ENCODE measurements around the gene OR52N5. TPM values are rescaled to one million over a fixed set of nuclear protein-coding genes. Genes with fewer than 3 reads are reported as not detected.

Gene OR52N5
- total RNA-seq (under 1 TPM in 1 of 7 donors, not detected in 6; 0.11 TPM), polyA plus RNA-seq (not detected)
- long read RNA-seq, donor 1: 0 reads
- long read RNA-seq, donor 2: 0 reads
- long read RNA-seq, donor 3: 0 reads

DNA sequence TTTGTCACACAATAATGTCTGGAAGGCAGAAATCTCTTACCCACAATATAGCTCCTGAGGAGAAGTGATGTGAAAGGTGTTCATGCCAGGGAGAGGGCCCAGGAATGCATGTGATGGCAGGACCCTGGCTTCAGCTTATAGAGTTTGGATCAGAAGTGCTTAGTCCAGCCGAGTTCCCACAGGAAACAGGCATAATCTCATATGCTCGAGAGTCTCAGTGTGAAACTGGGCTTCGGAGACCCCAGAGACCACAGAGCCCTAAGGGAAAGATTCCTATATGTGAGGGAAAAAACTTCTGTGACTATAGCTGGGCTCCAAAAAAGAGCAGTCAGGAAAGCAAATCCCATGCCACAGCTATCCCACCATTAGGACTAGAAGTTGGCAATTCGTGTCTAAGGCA is at the start of gene OR52N5:
OR52N5 (minus strand) TSS at position 101 of the 400 bp plus-strand sequence. CDS start 4,721 bp downstream, outside the sequence.
- intact Hi-C loops (cut with DNase I): no loop called here
- H3K4me3 ChIP-seq: no peak within 1 kb of the TSS
- H3K9me3 ChIP-seq: no peaks in the 10 kb centered on the region
- H3K36me3 ChIP-seq: no peaks in the 10 kb centered on the region
- no peak within 1 kb of the TSS for H3K27ac ChIP-seq
- no peaks in the 10 kb centered on the region for H3K27me3 ChIP-seq
- no peak for DNase-seq
- TF ChIP-seq POLR2A (IDR thresholded peaks at IDR 0.05) (no peak), EP300 (IDR thresholded peaks at IDR 0.05) (no peak)
- TF ChIP-seq, protein P1, sequence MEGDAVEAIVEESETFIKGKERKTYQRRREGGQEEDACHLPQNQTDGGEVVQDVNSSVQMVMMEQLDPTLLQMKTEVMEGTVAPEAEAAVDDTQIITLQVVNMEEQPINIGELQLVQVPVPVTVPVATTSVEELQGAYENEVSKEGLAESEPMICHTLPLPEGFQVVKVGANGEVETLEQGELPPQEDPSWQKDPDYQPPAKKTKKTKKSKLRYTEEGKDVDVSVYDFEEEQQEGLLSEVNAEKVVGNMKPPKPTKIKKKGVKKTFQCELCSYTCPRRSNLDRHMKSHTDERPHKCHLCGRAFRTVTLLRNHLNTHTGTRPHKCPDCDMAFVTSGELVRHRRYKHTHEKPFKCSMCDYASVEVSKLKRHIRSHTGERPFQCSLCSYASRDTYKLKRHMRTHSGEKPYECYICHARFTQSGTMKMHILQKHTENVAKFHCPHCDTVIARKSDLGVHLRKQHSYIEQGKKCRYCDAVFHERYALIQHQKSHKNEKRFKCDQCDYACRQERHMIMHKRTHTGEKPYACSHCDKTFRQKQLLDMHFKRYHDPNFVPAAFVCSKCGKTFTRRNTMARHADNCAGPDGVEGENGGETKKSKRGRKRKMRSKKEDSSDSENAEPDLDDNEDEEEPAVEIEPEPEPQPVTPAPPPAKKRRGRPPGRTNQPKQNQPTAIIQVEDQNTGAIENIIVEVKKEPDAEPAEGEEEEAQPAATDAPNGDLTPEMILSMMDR (IDR thresholded peaks at IDR 0.05): no peak
- no peaks in the 10 kb centered on the region for H3K4me1 ChIP-seq (ENCODE audit: insufficient read depth)
- 37 to 43% (median 40%) methylated on average over 4 of the region's 4 CpGs for WGBS, 3 donors

DNA sequence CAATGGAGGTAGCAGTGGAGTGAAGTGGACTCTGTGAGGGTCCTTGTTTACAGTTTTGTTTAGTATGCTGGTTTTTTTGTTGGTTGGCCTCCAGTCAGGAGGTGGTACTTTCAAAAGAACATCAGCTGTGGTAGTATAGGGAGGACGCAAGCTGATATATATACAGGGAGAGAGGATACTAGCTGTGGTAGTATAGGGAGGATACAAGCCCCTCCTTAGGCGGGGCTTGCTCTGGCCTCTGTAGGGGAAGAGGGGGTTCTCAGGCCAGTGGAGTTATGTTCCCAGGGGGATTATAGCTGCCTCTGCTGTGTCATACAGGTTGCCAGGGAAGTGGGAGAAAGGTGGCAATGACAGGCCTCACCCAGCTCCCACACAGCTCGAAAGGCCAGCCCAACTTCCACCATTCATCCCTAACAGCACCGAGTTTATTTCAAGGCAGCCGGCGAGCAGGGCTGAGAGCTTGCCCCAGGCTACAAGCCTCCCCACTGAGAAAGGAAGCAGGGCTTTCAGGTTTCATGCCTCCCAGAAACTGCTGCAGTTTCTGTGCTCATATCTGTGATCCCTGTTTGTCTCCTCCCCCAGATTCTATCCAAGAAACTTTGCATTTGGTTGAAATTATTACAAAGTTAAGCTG is 48.2 kb upstream of the OR52N5 start:
- TF ChIP-seq EP300 (IDR thresholded peaks at IDR 0.05) (no peak), POLR2A (IDR thresholded peaks at IDR 0.05) (no peak)
- TF ChIP-seq, protein P1 (IDR thresholded peaks at IDR 0.05): no peak
- 70 to 84% (median 74%) methylated on average over 6 of the region's 6 CpGs for WGBS, 3 donors
- H3K4me1 ChIP-seq (ENCODE audit: insufficient read depth): no peaks in the 10 kb centered on the region
- no peak overlapping the region for H3K4me3 ChIP-seq
- H3K36me3 ChIP-seq: no peaks in the 10 kb centered on the region
- H3K27me3 ChIP-seq: no peaks in the 10 kb centered on the region
- no peak for DNase-seq
- no peaks in the 10 kb centered on the region for H3K9me3 ChIP-seq
- H3K27ac ChIP-seq: no peak overlapping the region
- intact Hi-C loops (cut with DNase I): no loop called here

DNA sequence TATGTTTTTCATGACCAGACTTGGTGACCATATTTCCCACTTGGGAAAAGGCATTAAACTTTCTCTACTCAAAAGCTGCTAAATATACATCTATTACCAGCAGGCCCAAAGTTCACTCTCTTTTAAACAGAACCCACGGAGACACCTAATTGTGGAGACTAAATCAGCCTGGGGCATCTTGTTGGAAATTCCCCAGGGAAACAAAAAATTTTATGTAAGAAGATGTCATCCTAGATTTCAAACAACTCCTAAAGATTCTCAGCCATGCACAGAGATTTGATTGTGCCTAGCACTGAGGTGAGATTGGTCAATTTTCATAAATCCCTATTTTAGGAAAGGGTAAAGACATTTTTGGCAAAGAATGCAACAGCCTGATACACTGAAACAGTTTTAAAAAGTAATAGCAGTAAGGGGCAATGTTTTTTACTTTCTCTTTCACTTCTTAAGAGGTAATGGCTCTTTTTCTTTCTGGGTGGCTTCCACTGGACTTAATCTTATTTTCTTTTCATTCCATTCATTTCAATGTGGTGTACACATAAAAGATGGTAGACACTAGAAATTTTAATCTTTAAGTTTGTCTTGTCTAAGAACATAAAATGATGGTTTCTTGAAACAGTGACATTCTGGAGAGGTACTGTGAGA is 35.2 kb upstream of the OR52N5 start:
- no peak for DNase-seq
- Histone ChIP-seq H3K27me3 (no peaks in the 10 kb centered on the region), H3K27ac (no peak overlapping the region), H3K4me3 (no peak overlapping the region), H3K9me3 (no peaks in the 10 kb centered on the region), H3K36me3 (no peaks in the 10 kb centered on the region), H3K4me1 (ENCODE audit: insufficient read depth) (no peaks in the 10 kb centered on the region)
- WGBS, 3 donors: 35 to 45% (median 45%) methylated on average over 1 of the region's 1 CpG
- no peak for TF ChIP-seq EP300 (IDR thresholded peaks at IDR 0.05)
- TF ChIP-seq POLR2A (IDR thresholded peaks at IDR 0.05): no peak
- TF ChIP-seq, protein P1 (IDR thresholded peaks at IDR 0.05): no peak
- intact Hi-C loops (cut with DNase I): no loop called here

DNA sequence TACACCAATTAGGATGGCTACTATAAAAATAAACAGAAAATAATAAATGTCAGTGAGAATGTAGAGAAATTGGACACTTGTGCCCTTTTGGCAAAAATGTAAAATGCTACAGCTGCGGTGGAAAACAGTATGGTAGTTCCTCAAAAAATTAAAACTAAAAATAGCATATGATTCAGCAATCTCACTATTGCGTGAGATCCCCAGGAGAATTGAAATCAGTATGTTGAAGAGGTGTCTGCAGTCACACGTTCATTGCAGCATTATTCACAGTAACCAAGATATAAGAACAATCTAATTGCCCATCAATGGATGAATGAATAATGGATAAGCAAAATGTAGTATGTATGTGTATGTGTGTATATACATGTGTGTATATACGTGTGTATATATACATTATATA is 32.4 kb upstream of the OR52N5 start:
- no peak overlapping the region for H3K4me3 ChIP-seq
- intact Hi-C loops (cut with DNase I): no loop called here
- H3K36me3 ChIP-seq: no peaks in the 10 kb centered on the region
- H3K4me1 ChIP-seq (ENCODE audit: insufficient read depth): no peaks in the 10 kb centered on the region
- H3K9me3 ChIP-seq: no peaks in the 10 kb centered on the region
- 48 to 57% (median 54%) methylated on average over 4 of the region's 4 CpGs for WGBS, 3 donors
- TF ChIP-seq POLR2A (IDR thresholded peaks at IDR 0.05) (no peak), EP300 (IDR thresholded peaks at IDR 0.05) (no peak)
- TF ChIP-seq, protein P1 (IDR thresholded peaks at IDR 0.05): no peak
- no peak for DNase-seq
- no peak overlapping the region for H3K27ac ChIP-seq
- no peaks in the 10 kb centered on the region for H3K27me3 ChIP-seq

All from ovary (tissue), 10 donors.